Adipose tissue (tissue), 3 donors: ENCODE data around the gene TBCD. TPM values are rescaled to one million over a fixed set of nuclear protein-coding genes. Genes with fewer than 3 reads are reported as not detected.

Experiments used
- polyA plus RNA-seq, 3 donors: library from polyadenylated mRNA; stranded (reverse); fragments of 200-250 nt; gene quantifications; one replicate each; pipeline ENCODE4 v1.2.3, GENCODE V29; 2013
- donor health status: healthy with polysubstance abuse.
- donor health status: Bipolar disorder and iron deficiency.
- donor health status: healthy.

Gene TBCD
- polyA plus RNA-seq, 3 donors: 42.1 to 145 (median 65.1) TPM

Other genes starting within 250 kb of the TBCD start
- gene FOXK2, start 232.3 kb upstream of the TBCD start, polyA plus RNA-seq: 10 to 100 TPM; 11.3 to 22.0 (median 16.0) TPM
- 10 to 100 TPM; 53.3 to 71.9 (median 65.0) TPM for gene WDR45B, start 103.6 kb upstream of the TBCD start, polyA plus RNA-seq
- 10 to 100 TPM in 1 of 3 donors, 1 to 10 TPM in 2; 6.1 to 12.5 (median 8.6) TPM for gene RAB40B, start 53.4 kb upstream of the TBCD start, polyA plus RNA-seq
- 10 to 100 TPM; 16.3 to 23.3 (median 22.4) TPM for gene FN3KRP, start 35.4 kb upstream of the TBCD start, polyA plus RNA-seq
- gene FN3K, start 16.4 kb upstream of the TBCD start, polyA plus RNA-seq: 10 to 100 TPM; 12.3 to 17.8 (median 14.1) TPM
- under 1 TPM; 0.03 to 0.33 (median 0.22) TPM for gene ZNF750, start 88.0 kb downstream of the TBCD start, polyA plus RNA-seq